Panc1 (cell line): ENCODE measurements around the gene EIF3J. TPM values are rescaled to one million over a fixed set of nuclear protein-coding genes. Genes with fewer than 3 reads are reported as not detected.
A peak's percentile ranks its signal among the peaks of the same experiment; 100 is the strongest.

ENCODE experiments used
- ATAC-seq: fragments of 200-7000 bp; cut with Tn5 transposase; 2 replicates; pipeline ENCODE4 v1.9.1; 2020; ENCODE audit warnings: mild to moderate bottlenecking, moderate library complexity
- BruUV-seq: library from RNA; stranded (reverse); fragments of 400-500 nt; replicated peaks from 2 replicates; lab custom pipeline; 2021; lab: Mats Ljungman, UMichigan
- CTCF ChIA-PET: fragments of 300-600 bp; sonication (Branson Sonifier 250); formaldehyde crosslinking; loops from one replicate; lab custom pipeline; 2022; ENCODE audit warnings: antibody characterized with exemption; lab: Charles Lee
- POLR2A ChIA-PET: fragments of 300-600 bp; sonication (Branson Sonifier 250); formaldehyde crosslinking; loops from one replicate; lab custom pipeline; 2022; ENCODE audit warnings: antibody characterized with exemption; lab: Charles Lee
- DNase-seq: peaks from one replicate; pipeline ENCODE4 v3.0.0-alpha.2; 2010; ENCODE audit warnings: low read depth, low spot score
- H3K27ac ChIP-seq: 2 replicates; pipeline ENCODE4 v1.5.1; 2011; ENCODE audit warnings: mild to moderate bottlenecking, low read length, inconsistent platforms
- H3K27me3 ChIP-seq: fragments of 200-500 bp; sonication (Bioruptor generic); 2 replicates; pipeline ENCODE4 v1.6.0; 2014; ENCODE audit warnings: low read length, inconsistent platforms; ENCODE audit not compliant: control insufficient read depth, insufficient read depth
- H3K36me3 ChIP-seq: fragments of 200-500 bp; sonication (Bioruptor generic); 2 replicates; pipeline ENCODE4 v1.5.1; 2014; ENCODE audit warnings: inconsistent platforms, mild to moderate bottlenecking, low read length, moderate library complexity; ENCODE audit not compliant: control insufficient read depth, insufficient read depth
- H3K4me1 ChIP-seq: 2 replicates; pipeline ENCODE4 v1.5.1; 2011; ENCODE audit warnings: inconsistent platforms, mild to moderate bottlenecking, low read length, moderate library complexity; ENCODE audit not compliant: control insufficient read depth, insufficient read depth
- H3K4me3 ChIP-seq, 2 experiments: 2 replicates each; pipeline ENCODE4 v1.5.1; 2011 to 2012; ENCODE audit warnings: low read depth in 2 of 2, low read length in 2 of 2, mild to moderate bottlenecking in 2 of 2, inconsistent platforms in 1 of 2, moderate library complexity in 1 of 2
- H3K9me3 ChIP-seq: fragments of 200-500 bp; sonication (Bioruptor generic); 2 replicates; pipeline ENCODE4 v1.5.1; 2014; ENCODE audit warnings: low read depth, mild to moderate bottlenecking, inconsistent platforms, low read length, moderate library complexity; ENCODE audit not compliant: control insufficient read depth, insufficient read depth
- CTCF ChIP-seq: fragments of 450-650 bp; IDR thresholded peaks from 2 replicates; pipeline ENCODE4 v1.5.1; 2017; ENCODE audit warnings: mild to moderate bottlenecking
- POLR2AphosphoS5 ChIP-seq: IDR thresholded peaks from 2 replicates; pipeline ENCODE4 v1.6.1; 2012; ENCODE audit warnings: mild to moderate bottlenecking, low read depth, low read length, moderate library complexity
- SIN3A ChIP-seq: IDR thresholded peaks from 2 replicates; pipeline ENCODE4 v1.6.1; 2012; ENCODE audit warnings: low read depth, mild to moderate bottlenecking, low read length, moderate library complexity, borderline replicate concordance; ENCODE audit not compliant: insufficient read depth
- TCF7L2 ChIP-seq: IDR thresholded peaks from 2 replicates; pipeline ENCODE4 v1.6.1; 2011; ENCODE audit warnings: mild to moderate bottlenecking, low read depth, low read length, inconsistent platforms
- in situ Hi-C: cut with HindIII; loops from 2 replicates; pipeline ENCODE4 v1.10.0; 2016; ENCODE audit warnings: low sequenced_read_pairs, low pct_unique_long_range_greater_than_20kb
- intact Hi-C: fragments of 100-400 bp; cut with micrococcal nuclease; formaldehyde crosslinking; loops from one replicate; pipeline ENCODE4 v1.10.0; 2022; ENCODE audit not compliant: unreplicated experiment
- total RNA-seq: library from RNA; stranded (reverse); gene quantifications from one replicate; pipeline ENCODE4 v1.2.1, GENCODE V29; 2021; ENCODE audit not compliant: unreplicated experiment
- TF ChIP-seq, protein P1 (sequence below), 2 experiments: IDR thresholded peaks; 2 replicates each; pipeline ENCODE4 v1.6.1; 2011 to 2012; ENCODE audit warnings: low read depth in 2 of 2, control low read depth in 1 of 2, low read length in 1 of 2, mild to moderate bottlenecking in 1 of 2, moderate library complexity in 1 of 2; ENCODE audit not compliant: insufficient read depth in 1 of 2

EIF3J gene
- total RNA-seq, 1 experiment from 2014 or later, result 128 TPM

GRCh38 chr15:44584162-44584749, 47.3 kb downstream of the EIF3J start:
- Histone ChIP-seq H3K27ac (no peak overlapping the region), H3K27me3 (no peaks in the 10 kb centered on the region), H3K4me3 (no peak overlapping the region), H3K4me1 (no peaks in the 10 kb centered on the region), H3K9me3 (no peaks in the 10 kb centered on the region), H3K36me3 (peaks cover 16% of the 10 kb centered on the region)
- DNase-seq (peak; percentile 36), ATAC-seq (peak; percentile 95)
- intact Hi-C loops (no loop called here), in situ Hi-C loops (no loop called here)
- POLR2A ChIA-PET, result no interaction called here
- peak; percentile 86 for TF ChIP-seq CTCF
- TF ChIP-seq SIN3A, result no peak
- TF ChIP-seq, protein P1, sequence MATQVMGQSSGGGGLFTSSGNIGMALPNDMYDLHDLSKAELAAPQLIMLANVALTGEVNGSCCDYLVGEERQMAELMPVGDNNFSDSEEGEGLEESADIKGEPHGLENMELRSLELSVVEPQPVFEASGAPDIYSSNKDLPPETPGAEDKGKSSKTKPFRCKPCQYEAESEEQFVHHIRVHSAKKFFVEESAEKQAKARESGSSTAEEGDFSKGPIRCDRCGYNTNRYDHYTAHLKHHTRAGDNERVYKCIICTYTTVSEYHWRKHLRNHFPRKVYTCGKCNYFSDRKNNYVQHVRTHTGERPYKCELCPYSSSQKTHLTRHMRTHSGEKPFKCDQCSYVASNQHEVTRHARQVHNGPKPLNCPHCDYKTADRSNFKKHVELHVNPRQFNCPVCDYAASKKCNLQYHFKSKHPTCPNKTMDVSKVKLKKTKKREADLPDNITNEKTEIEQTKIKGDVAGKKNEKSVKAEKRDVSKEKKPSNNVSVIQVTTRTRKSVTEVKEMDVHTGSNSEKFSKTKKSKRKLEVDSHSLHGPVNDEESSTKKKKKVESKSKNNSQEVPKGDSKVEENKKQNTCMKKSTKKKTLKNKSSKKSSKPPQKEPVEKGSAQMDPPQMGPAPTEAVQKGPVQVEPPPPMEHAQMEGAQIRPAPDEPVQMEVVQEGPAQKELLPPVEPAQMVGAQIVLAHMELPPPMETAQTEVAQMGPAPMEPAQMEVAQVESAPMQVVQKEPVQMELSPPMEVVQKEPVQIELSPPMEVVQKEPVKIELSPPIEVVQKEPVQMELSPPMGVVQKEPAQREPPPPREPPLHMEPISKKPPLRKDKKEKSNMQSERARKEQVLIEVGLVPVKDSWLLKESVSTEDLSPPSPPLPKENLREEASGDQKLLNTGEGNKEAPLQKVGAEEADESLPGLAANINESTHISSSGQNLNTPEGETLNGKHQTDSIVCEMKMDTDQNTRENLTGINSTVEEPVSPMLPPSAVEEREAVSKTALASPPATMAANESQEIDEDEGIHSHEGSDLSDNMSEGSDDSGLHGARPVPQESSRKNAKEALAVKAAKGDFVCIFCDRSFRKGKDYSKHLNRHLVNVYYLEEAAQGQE (IDR thresholded peaks at IDR 0.05; ENCODE audit: insufficient read depth in 1 of 2, low read depth in 2 of 2, low read length in 1 of 2), result no peak
- no peak for TF ChIP-seq TCF7L2
- BruUV-seq, result no TSS peak
- CTCF ChIA-PET, result interaction anchor here (0.7 to 0.8 kb wide), 2 partner anchors 66 to 152 kb away, joined by 4 to 6 read pairs; partner anchors contain the start of gene TRIM69

GRCh38 chr15:44585633-44586032, 48.7 kb downstream of the EIF3J start:
- in situ Hi-C loops, result no loop called here
- CTCF ChIA-PET, result interaction anchor here (0.6 kb wide), 1 partner anchor 8 kb away, joined by 4 read pairs; no protein-coding TSS in a partner anchor
- ATAC-seq (no peak), DNase-seq (no peak)
- POLR2A ChIA-PET, result interaction anchor here (0.6 kb wide), 1 partner anchor 151 kb away, joined by 4 read pairs; no protein-coding TSS in a partner anchor
- intact Hi-C loops, result no loop called here
- H3K9me3 ChIP-seq, result no peaks in the 10 kb centered on the region
- no peaks in the 10 kb centered on the region for H3K27me3 ChIP-seq
- H3K36me3 ChIP-seq, result peaks cover 18% of the 10 kb centered on the region
- TF ChIP-seq POLR2AphosphoS5, result no peak
- TF ChIP-seq TCF7L2, result no peak
- no peak for TF ChIP-seq SIN3A
- no peak for TF ChIP-seq CTCF
- TF ChIP-seq, protein P1 (IDR thresholded peaks at IDR 0.05; ENCODE audit: insufficient read depth in 1 of 2, low read depth in 2 of 2, low read length in 1 of 2), result no peak
- no peak overlapping the region for H3K4me3 ChIP-seq
- H3K27ac ChIP-seq, result no peak overlapping the region
- BruUV-seq, result no TSS peak
- H3K4me1 ChIP-seq, result no peaks in the 10 kb centered on the region
